ENCODE data around the gene VOPP1.

Gene VOPP1

DNA sequence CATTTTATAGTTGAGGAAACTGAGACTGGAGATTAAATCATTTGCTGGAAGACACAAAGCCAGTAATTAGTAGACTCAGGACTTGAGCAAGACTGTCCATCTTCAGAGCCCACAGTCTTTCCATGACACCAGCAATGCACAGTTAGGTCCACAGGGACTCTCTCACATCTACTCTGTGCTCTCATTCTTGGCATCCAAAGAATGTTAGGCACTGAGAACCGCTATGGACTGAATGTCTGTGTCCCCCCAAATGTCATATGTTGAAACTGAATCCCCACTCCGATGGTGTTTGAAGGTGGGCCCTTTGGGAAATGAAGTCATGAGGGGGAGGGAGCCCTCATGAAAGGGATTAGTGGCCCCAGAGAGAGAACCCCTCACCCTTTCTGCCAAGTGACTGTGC is 106.6 kb downstream of the VOPP1 start:
- H3K36me3 ChIP-seq (ENCODE audit: control insufficient read depth, insufficient read depth, low read length) = peaks cover 16% of the 10 kb centered on the region
- H3K4me1 ChIP-seq (ENCODE audit: control insufficient read depth, insufficient read depth, low read length) = no peaks in the 10 kb centered on the region
- no peaks in the 10 kb centered on the region for H3K27me3 ChIP-seq (ENCODE audit: control insufficient read depth, insufficient read depth, low read length)
- H3K9ac ChIP-seq (ENCODE audit: low read depth, low read length) = no peak overlapping the region
- no peak overlapping the region for H3K4me3 ChIP-seq (ENCODE audit: low read depth, low read length)
- peaks cover 10% of the 10 kb centered on the region for H3K9me3 ChIP-seq (ENCODE audit: control insufficient read depth, insufficient read depth, low read length)

DNA sequence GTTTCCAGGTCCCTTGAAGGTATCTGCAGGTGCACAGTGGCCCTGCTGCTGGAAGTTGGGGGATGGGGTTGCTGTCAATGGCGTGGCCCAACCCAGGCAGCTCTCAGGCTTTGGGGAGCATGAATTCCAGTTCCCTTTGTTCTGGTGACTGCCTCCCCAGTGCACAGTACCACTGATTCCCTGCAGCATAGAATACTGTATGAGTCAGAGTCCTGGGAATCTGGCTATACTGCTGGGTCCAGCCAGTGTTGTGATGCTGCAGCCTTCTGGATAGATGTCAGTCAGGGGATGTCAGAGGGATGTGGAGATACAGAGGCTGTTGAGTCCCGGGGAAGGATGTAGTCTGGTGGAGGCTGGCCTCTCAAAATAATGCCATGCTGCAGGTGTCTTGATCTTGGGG is 107.9 kb downstream of the VOPP1 start:
- Histone ChIP-seq H3K4me1 (ENCODE audit: control insufficient read depth, insufficient read depth, low read length) (no peaks in the 10 kb centered on the region), H3K36me3 (ENCODE audit: control insufficient read depth, insufficient read depth, low read length) (peaks cover 16% of the 10 kb centered on the region), H3K9me3 (ENCODE audit: control insufficient read depth, insufficient read depth, low read length) (peaks cover 10% of the 10 kb centered on the region), H3K27me3 (ENCODE audit: control insufficient read depth, insufficient read depth, low read length) (no peaks in the 10 kb centered on the region), H3K4me3 (ENCODE audit: low read depth, low read length) (no peak overlapping the region), H3K9ac (ENCODE audit: low read depth, low read length) (no peak overlapping the region)

DNA sequence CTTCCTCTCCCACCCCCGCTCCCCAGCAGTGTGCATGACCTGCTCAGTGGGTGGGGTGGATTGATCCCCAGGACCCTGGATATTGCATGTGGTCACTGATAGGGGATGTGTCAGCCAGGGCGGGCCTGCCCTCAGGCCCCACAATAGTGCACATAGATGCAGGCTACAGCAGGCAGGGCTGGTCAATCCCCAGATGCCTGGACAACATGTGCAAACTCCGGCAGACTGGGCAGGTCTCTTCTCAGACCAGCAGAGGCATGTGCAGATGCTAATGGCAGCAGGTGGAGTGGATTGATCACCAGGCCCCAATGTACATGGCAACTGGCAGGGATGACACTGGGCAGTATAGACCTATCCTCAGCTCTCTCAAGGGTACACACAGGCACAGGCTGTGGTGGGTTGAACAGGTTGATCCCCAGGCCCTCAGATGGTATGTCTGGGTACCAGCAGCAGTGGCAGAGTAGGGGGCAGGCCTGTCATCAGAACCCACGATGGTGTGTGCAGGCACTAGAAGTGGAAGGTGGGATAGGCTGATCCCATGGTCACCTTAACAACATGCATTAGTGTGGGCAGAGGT is 108.5 kb downstream of the VOPP1 start:
- Histone ChIP-seq H3K36me3 (ENCODE audit: control insufficient read depth, insufficient read depth, low read length) (peaks cover 16% of the 10 kb centered on the region), H3K4me1 (ENCODE audit: control insufficient read depth, insufficient read depth, low read length) (no peaks in the 10 kb centered on the region), H3K9me3 (ENCODE audit: control insufficient read depth, insufficient read depth, low read length) (peaks cover 10% of the 10 kb centered on the region)

DNA sequence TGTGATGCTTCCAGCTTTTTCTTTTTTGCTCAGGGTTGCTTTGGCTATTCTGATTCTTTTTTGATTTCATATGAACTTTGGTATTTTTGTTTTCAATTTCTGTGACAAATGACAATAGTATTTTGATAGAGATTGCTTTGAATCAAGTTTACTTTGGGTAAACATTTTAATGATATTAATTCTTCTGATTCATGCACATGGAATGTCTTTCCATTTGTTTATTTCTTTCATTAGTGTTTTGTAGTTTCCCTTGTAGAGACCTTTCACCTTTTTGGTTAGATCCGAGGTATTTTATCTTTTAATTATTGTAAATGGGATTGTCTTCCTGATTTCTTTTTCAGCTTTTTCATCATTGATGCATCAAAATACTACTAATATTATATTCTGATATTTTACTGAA is 114.0 kb downstream of the VOPP1 start:
- H3K27me3 ChIP-seq (ENCODE audit: control insufficient read depth, insufficient read depth, low read length) = no peaks in the 10 kb centered on the region
- peaks cover under 1% of the 10 kb centered on the region for H3K36me3 ChIP-seq (ENCODE audit: control insufficient read depth, insufficient read depth, low read length)
- H3K9ac ChIP-seq (ENCODE audit: low read depth, low read length) = no peak overlapping the region
- no peaks in the 10 kb centered on the region for H3K9me3 ChIP-seq (ENCODE audit: control insufficient read depth, insufficient read depth, low read length)
- H3K4me1 ChIP-seq (ENCODE audit: control insufficient read depth, insufficient read depth, low read length) = no peaks in the 10 kb centered on the region
- H3K4me3 ChIP-seq (ENCODE audit: low read depth, low read length) = no peak overlapping the region

More for the DNA sequence above, 108.5 kb downstream of the VOPP1 start:
- Histone ChIP-seq H3K27me3 (ENCODE audit: control insufficient read depth, insufficient read depth, low read length) (no peaks in the 10 kb centered on the region), H3K9ac (ENCODE audit: low read depth, low read length) (no peak overlapping the region), H3K4me3 (ENCODE audit: low read depth, low read length) (no peak overlapping the region)

DNA sequence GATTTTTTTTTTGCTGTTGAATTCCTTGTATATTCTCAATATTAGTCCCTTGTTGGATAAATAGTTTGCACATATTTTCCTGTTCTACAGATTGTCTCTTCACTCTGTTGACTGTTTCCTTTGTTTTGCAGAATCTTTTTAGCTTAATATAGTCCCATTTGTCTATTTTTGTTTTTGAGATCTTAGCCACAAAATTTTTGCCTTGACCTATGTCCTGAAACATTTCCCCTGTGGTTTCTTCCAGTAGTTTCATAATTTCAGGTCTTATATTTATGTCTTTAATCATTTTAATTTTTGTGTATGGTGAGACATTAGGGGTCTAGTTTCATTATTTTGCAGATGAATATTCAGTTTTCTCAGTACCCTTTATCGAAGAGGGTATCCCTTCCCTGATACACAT is 114.5 kb downstream of the VOPP1 start:
- Histone ChIP-seq H3K27me3 (ENCODE audit: control insufficient read depth, insufficient read depth, low read length) (no peaks in the 10 kb centered on the region), H3K9me3 (ENCODE audit: control insufficient read depth, insufficient read depth, low read length) (no peaks in the 10 kb centered on the region), H3K36me3 (ENCODE audit: control insufficient read depth, insufficient read depth, low read length) (no peaks in the 10 kb centered on the region), H3K9ac (ENCODE audit: low read depth, low read length) (no peak overlapping the region), H3K4me3 (ENCODE audit: low read depth, low read length) (no peak overlapping the region), H3K4me1 (ENCODE audit: control insufficient read depth, insufficient read depth, low read length) (no peaks in the 10 kb centered on the region)

DNA sequence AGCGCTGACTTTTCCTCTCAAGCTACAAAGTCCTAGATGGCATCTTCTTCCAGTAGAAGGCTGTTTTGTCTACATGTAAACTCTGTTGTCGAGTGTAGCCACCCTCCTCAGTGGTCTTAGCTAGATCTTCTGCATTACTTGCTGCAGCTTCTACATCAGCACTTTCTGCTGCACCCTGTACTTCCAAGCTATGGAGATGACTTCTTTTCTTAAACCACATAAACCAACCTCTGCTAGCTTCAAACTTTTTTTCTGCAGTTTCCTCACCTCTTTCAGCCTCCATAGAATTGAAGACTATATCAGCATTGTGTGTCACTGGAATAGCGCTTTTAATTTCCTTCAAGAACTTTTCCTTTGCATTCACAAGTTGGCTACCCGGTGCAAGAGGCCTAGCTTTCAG is 119.3 kb downstream of the VOPP1 start:
- no peaks in the 10 kb centered on the region for H3K36me3 ChIP-seq (ENCODE audit: control insufficient read depth, insufficient read depth, low read length)
- no peak overlapping the region for H3K9ac ChIP-seq (ENCODE audit: low read depth, low read length)
- no peaks in the 10 kb centered on the region for H3K9me3 ChIP-seq (ENCODE audit: control insufficient read depth, insufficient read depth, low read length)
- no peak overlapping the region for H3K4me3 ChIP-seq (ENCODE audit: low read depth, low read length)
- no peaks in the 10 kb centered on the region for H3K4me1 ChIP-seq (ENCODE audit: control insufficient read depth, insufficient read depth, low read length)
- no peaks in the 10 kb centered on the region for H3K27me3 ChIP-seq (ENCODE audit: control insufficient read depth, insufficient read depth, low read length)

DNA sequence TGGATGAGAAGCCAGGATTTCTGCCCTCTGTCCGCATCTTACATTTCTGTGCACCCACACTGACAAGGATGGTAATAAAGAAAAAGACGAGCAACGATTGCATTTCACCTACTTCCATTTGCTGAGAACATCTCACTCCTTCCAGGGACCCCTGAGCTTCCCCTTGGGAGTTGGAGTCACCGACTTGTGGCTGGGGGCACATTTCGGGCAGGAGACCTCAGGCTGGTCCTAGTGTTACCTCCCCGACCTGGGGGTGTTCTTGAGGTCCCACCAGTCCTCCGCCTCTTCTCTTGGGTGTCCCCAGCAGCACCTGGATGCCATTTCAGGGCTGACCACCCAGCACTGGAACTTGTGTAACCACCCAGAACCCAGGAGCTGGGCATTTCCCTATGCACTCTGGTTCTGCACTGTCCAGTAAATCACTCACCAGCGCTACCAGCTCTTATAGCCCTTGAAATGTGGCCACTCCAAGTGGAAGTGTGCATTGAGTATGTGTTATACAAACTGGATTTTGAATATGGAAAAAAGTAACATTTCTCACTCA is 122.2 kb downstream of the VOPP1 start:
- Histone ChIP-seq H3K36me3 (ENCODE audit: control insufficient read depth, insufficient read depth, low read length) (no peaks in the 10 kb centered on the region), H3K27me3 (ENCODE audit: control insufficient read depth, insufficient read depth, low read length) (no peaks in the 10 kb centered on the region), H3K4me3 (ENCODE audit: low read depth, low read length) (no peak overlapping the region), H3K9me3 (ENCODE audit: control insufficient read depth, insufficient read depth, low read length) (no peaks in the 10 kb centered on the region), H3K9ac (ENCODE audit: low read depth, low read length) (no peak overlapping the region), H3K4me1 (ENCODE audit: control insufficient read depth, insufficient read depth, low read length) (no peaks in the 10 kb centered on the region)

DNA sequence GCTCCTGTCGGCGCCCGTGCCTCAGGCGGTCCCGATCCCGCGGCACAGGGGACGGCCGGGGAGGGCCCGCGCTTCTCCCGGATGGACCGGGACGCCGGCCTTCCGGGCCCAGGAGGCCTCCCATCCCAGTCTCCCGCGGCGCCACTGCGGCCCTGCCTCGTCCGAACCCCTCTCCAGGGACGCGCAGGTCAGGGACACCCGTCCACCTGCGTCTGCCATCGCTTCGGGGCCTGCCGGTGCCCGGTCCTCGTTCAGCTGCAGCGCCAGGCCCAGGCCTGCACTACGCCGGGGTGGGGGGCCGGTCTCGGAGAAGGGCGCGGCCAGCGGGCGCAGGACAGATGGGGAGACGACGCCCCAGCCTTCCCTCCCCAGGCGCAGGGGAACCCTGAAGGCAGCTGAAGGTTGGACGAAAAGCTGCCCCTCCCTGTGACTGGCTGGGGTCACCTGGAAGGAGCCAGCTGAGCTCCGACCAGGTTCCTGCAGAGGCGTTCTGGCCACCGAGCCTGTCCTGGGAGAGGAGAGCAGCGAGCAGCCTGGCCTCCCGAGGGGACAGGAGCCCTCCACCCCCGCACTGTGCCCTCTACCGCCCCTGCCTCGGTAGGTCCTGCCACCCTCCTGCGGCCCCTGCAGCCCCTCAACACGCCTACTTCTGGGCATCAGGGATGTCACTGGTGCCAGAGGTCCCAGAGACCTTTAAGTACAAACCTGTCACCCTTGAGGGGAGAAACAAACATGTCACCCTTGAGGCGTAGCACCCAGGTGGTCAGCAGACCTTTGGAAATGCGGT is 122.9 kb downstream of the VOPP1 start:
- Histone ChIP-seq H3K9me3 (ENCODE audit: control insufficient read depth, insufficient read depth, low read length) (no peaks in the 10 kb centered on the region), H3K4me3 (ENCODE audit: low read depth, low read length) (no peak overlapping the region), H3K9ac (ENCODE audit: low read depth, low read length) (no peak overlapping the region), H3K27me3 (ENCODE audit: control insufficient read depth, insufficient read depth, low read length) (no peaks in the 10 kb centered on the region), H3K4me1 (ENCODE audit: control insufficient read depth, insufficient read depth, low read length) (no peaks in the 10 kb centered on the region), H3K36me3 (ENCODE audit: control insufficient read depth, insufficient read depth, low read length) (no peaks in the 10 kb centered on the region)

DNA sequence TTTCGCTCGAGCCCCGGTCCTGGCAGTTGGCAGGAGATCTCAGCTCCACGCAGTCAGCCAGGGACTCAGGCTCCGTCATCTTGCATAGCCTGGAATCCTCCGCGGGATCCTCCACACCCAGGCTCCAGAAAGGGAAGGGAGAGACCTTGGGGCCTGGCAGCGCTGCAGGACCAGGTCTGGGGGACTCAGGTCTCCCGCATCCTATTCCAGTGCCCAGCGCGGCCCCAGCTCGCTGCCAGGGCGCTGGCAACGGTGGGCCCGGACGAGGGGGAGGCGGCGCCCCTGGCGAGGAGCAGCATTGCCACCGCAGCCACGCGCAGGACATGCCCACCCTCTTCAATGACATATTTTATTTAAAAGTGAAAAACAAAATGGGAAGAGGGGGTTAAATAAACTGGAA is 123.8 kb downstream of the VOPP1 start:
- Histone ChIP-seq H3K4me3 (ENCODE audit: low read depth, low read length) (no peak overlapping the region), H3K9ac (ENCODE audit: low read depth, low read length) (no peak overlapping the region), H3K9me3 (ENCODE audit: control insufficient read depth, insufficient read depth, low read length) (no peaks in the 10 kb centered on the region), H3K4me1 (ENCODE audit: control insufficient read depth, insufficient read depth, low read length) (no peaks in the 10 kb centered on the region), H3K27me3 (ENCODE audit: control insufficient read depth, insufficient read depth, low read length) (no peaks in the 10 kb centered on the region), H3K36me3 (ENCODE audit: control insufficient read depth, insufficient read depth, low read length) (no peaks in the 10 kb centered on the region)

DNA sequence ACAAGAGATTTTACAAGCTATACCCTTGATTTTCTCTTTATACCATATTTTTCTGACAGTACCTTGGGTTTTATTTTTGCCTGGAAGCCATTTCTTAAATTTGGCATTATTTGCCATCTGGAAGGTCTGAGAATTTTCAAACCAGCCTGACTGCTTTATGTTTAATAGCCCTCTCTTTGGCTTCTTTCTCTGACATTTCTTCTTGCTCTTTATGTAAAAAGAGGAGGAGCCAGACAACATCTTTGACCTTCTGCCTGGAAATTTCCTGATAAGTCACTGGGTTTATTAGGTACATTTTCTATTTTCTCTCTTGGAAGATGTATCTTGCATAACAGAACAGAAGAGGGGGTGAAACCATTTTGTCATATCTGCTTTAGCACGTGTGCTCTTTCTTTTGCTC is 127.5 kb downstream of the VOPP1 start:
- H3K4me3 ChIP-seq (ENCODE audit: low read depth, low read length) = no peak overlapping the region
- H3K27me3 ChIP-seq (ENCODE audit: control insufficient read depth, insufficient read depth, low read length) = no peaks in the 10 kb centered on the region
- no peaks in the 10 kb centered on the region for H3K36me3 ChIP-seq (ENCODE audit: control insufficient read depth, insufficient read depth, low read length)
- no peaks in the 10 kb centered on the region for H3K9me3 ChIP-seq (ENCODE audit: control insufficient read depth, insufficient read depth, low read length)
- H3K4me1 ChIP-seq (ENCODE audit: control insufficient read depth, insufficient read depth, low read length) = no peaks in the 10 kb centered on the region
- H3K9ac ChIP-seq (ENCODE audit: low read depth, low read length) = no peak overlapping the region

DNA sequence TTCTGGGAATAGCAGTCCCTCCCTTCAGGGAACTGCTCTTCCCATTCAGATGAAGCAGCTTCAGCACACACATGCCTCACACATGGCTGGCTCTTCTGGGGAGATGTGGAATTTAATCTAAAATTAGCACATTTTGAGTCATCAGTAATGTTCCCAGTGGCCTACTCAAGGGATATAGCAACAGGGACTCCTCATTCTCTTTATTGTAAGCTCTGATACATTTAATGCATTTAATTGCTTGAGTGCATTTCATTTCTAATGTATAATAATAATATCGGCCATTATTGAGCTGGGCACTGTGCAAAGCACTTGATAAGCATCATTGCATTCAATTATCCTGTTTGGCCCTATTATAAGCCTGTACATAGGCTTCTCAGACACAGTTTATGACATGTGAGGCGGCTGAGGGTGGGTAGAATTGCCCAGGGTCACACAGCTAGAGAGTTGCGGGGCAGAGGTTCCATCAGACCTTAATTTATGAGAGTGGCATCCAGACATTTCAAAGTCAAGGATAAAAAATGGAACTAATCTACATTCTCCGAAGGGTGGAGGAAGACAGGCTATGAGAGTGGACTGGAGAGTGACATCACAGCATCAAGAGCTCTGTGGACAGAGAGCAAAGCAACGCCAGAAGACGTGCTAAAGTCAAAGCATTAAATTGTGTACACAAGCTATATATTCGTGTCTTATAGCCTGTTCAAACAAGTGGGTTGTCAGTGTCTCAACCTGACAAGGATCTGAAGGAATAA is 130.4 kb downstream of the VOPP1 start:
- Histone ChIP-seq H3K4me3 (ENCODE audit: low read depth, low read length) (no peak overlapping the region), H3K36me3 (ENCODE audit: control insufficient read depth, insufficient read depth, low read length) (no peaks in the 10 kb centered on the region), H3K27me3 (ENCODE audit: control insufficient read depth, insufficient read depth, low read length) (no peaks in the 10 kb centered on the region), H3K4me1 (ENCODE audit: control insufficient read depth, insufficient read depth, low read length) (no peaks in the 10 kb centered on the region), H3K9ac (ENCODE audit: low read depth, low read length) (no peak overlapping the region), H3K9me3 (ENCODE audit: control insufficient read depth, insufficient read depth, low read length) (no peaks in the 10 kb centered on the region)

Data from iPS-15b (cell line).